Activated CD4-positive, alpha-beta T cell treated with anti-CD3 and anti-CD28 coated beads, Interleukin-2, amount 10 ng/mL, durations not matched to agents 24 days and 14 days (primary cell): Measurements from ENCODE around the gene NPIPB2. TPM values are rescaled to one million over a fixed set of nuclear protein-coding genes. Genes with fewer than 3 reads are reported as not detected.
"Not testable (repeated sequence)": the region's sequence is repeated elsewhere in the genome, so short reads cannot be mapped to it uniquely, and the experiment has no call there.

Source experiments
- DNase-seq: peaks from one replicate; pipeline ENCODE4 v3.0.0; 2022
- H3K27ac Mint-ChIP-seq: one replicate; pipeline ENCODE4 v1.8.0; 2022; ENCODE audit warnings: mild to moderate bottlenecking, mixed read lengths
- H3K27me3 Mint-ChIP-seq: one replicate; pipeline ENCODE4 v1.8.0; 2022; ENCODE audit warnings: mixed read lengths
- H3K36me3 Mint-ChIP-seq: one replicate; pipeline ENCODE4 v1.8.0; 2022; ENCODE audit warnings: low read depth, mild to moderate bottlenecking, mixed read lengths
- H3K4me1 Mint-ChIP-seq: one replicate; pipeline ENCODE4 v1.8.0; 2021; ENCODE audit warnings: mixed read lengths
- H3K4me3 Mint-ChIP-seq: one replicate; pipeline ENCODE4 v1.8.0; 2022; ENCODE audit warnings: mild to moderate bottlenecking, moderate library complexity, mixed read lengths
- H3K9me3 Mint-ChIP-seq: one replicate; pipeline ENCODE4 v1.8.0; 2021; ENCODE audit warnings: mixed read lengths
- intact Hi-C: fragments of 100-400 bp; cut with micrococcal nuclease; formaldehyde crosslinking; loops from one replicate; pipeline ENCODE4 v1.15.1; 2023
- total RNA-seq: library from RNA; stranded (reverse); gene quantifications from 2 replicates; pipeline ENCODE4 v1.2.3, GENCODE V29; 2022

NPIPB2 gene
- total RNA-seq, 1 donor from 2014 or later = 17.3 TPM

- no peak for DNase-seq
- H3K27me3 Mint-ChIP-seq = no peaks in the 10 kb centered on the region
- no peaks in the 10 kb centered on the region for H3K9me3 Mint-ChIP-seq
- H3K27ac Mint-ChIP-seq = no peak overlapping the region
- intact Hi-C loops = loop anchor here (1.0 kb wide), 1 partner anchor 119 kb away; no protein-coding TSS in a partner anchor
- no peak overlapping the region for H3K4me3 Mint-ChIP-seq
- no peaks in the 10 kb centered on the region for H3K36me3 Mint-ChIP-seq
- H3K4me1 Mint-ChIP-seq = no peaks in the 10 kb centered on the region
Observed at GRCh38 chr16:11948819-11949218, 7.0 kb upstream of the NPIPB2 start.

GRCh38 chr16:11946433-11946832, 4.6 kb upstream of the NPIPB2 start:
- Mint-ChIP-seq H3K4me3 (no peak overlapping the region), H3K9me3 (no peaks in the 10 kb centered on the region), H3K27me3 (no peaks in the 10 kb centered on the region), H3K4me1 (no peaks in the 10 kb centered on the region), H3K36me3 (no peaks in the 10 kb centered on the region), H3K27ac (no peak overlapping the region)
- intact Hi-C loops = no loop called here
- no peak for DNase-seq

- H3K27ac Mint-ChIP-seq, H3K4me1 Mint-ChIP-seq, intact Hi-C loops, H3K36me3 Mint-ChIP-seq, H3K4me3 Mint-ChIP-seq, H3K27me3 Mint-ChIP-seq, DNase-seq, H3K9me3 Mint-ChIP-seq: not testable (repeated sequence)
Observed at GRCh38 chr16:11927350-11927749, 14.5 kb downstream of the NPIPB2 start.

DNA sequence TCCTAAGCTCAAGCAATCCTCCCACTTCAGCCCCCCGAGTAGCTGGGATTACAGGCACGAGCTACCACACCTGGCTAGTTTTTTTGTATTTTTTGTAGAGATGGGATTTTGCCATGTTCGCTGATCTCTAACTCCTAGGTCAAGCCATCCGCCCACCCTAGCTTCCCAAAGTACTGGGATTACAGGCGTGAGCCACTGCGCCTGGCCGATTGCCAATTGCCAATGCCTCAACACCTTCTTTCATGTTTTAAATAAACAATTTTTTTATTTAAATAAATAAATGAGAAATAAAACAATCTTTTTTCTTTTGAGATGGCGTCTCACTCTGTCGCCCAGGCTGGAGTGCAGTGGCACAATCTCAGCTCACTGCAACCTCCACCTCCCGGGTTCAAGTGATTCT, 17.8 kb downstream of the NPIPB2 start:
- H3K4me1 Mint-ChIP-seq, DNase-seq, H3K27me3 Mint-ChIP-seq, H3K27ac Mint-ChIP-seq, H3K36me3 Mint-ChIP-seq, intact Hi-C loops, H3K9me3 Mint-ChIP-seq, H3K4me3 Mint-ChIP-seq: not testable (repeated sequence)

DNA sequence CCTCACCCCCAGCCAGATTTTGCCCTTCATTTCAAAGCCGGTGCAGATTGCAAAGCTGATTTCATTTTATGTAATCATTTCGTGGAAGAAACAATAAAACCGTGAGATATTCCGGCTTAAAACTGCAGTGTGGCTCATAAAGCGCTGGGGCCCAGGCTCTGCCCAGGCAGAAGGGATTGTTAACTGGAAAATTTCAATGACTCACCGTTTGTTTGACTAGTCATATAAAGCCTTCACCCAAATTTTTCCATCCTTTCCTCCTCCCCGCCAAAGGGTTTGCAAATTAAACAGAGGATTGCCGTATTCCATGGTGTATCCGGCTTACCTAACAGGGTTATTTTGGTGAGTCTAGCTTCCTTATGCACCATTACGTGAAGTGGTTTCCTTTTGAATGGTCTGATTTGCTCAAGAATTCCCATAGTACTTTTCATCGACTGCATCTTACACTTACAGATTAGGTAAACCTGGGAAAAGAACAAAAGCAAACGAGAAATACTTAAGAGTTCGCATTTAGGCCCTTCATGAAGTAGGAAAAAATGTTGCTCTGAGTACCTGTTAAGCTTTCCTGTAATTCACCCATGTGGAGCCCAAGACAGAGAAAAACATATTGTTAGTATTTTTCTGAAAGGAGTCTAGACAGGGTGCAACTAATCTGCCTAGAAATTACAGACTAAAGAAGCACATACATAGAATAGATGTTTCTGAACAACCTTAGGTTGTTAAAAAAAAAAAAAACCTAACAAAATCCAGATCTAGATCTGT, 25.1 kb downstream of the NPIPB2 start:
- peak overlapping the region; percentile 92 for H3K4me3 Mint-ChIP-seq
- no peaks in the 10 kb centered on the region for H3K9me3 Mint-ChIP-seq
- intact Hi-C loops = loop anchor here (1.0 to 10.0 kb wide), 8 partner anchors 60 to 1172 kb away; partner anchors contain the start of genes CLEC16A, DEXI, LITAF and NUBP1
- H3K27me3 Mint-ChIP-seq = peaks cover 11% of the 10 kb centered on the region
- peaks cover 32% of the 10 kb centered on the region for H3K4me1 Mint-ChIP-seq
- no peak for DNase-seq
- H3K36me3 Mint-ChIP-seq = peaks cover 25% of the 10 kb centered on the region
- peak overlapping the region; percentile 97 for H3K27ac Mint-ChIP-seq

- peak; percentile 100 for DNase-seq
- intact Hi-C loops = loop anchor here (1.0 to 10.0 kb wide), 8 partner anchors 60 to 1171 kb away; partner anchors contain the start of genes CLEC16A, DEXI, LITAF and NUBP1
- Mint-ChIP-seq H3K27me3 (peaks cover 11% of the 10 kb centered on the region), H3K9me3 (no peaks in the 10 kb centered on the region), H3K4me1 (peaks cover 33% of the 10 kb centered on the region), H3K4me3 (peak within 1 kb of the TSS; percentile 95), H3K36me3 (peaks cover 25% of the 10 kb centered on the region), H3K27ac (peak within 1 kb of the TSS; percentile 97)
Observed at GRCh38 chr16:11915644-11916523, 26.0 kb downstream of the NPIPB2 start, which contains the start of gene GSPT1. Gene GSPT1 (minus strand): TSS chr16:11915956. CDS start chr16:11915720, 236 bp downstream.

- intact Hi-C loops = loop anchor here (5.0 to 10.0 kb wide), 4 partner anchors 150 to 1170 kb away; partner anchors contain the start of genes CLEC16A, DEXI, LITAF and NUBP1
- H3K9me3 Mint-ChIP-seq = no peaks in the 10 kb centered on the region
- peak overlapping the region; percentile 95 for H3K4me3 Mint-ChIP-seq
Observed at GRCh38 chr16:11915114-11915643, 26.7 kb downstream of the NPIPB2 start.

DNA sequence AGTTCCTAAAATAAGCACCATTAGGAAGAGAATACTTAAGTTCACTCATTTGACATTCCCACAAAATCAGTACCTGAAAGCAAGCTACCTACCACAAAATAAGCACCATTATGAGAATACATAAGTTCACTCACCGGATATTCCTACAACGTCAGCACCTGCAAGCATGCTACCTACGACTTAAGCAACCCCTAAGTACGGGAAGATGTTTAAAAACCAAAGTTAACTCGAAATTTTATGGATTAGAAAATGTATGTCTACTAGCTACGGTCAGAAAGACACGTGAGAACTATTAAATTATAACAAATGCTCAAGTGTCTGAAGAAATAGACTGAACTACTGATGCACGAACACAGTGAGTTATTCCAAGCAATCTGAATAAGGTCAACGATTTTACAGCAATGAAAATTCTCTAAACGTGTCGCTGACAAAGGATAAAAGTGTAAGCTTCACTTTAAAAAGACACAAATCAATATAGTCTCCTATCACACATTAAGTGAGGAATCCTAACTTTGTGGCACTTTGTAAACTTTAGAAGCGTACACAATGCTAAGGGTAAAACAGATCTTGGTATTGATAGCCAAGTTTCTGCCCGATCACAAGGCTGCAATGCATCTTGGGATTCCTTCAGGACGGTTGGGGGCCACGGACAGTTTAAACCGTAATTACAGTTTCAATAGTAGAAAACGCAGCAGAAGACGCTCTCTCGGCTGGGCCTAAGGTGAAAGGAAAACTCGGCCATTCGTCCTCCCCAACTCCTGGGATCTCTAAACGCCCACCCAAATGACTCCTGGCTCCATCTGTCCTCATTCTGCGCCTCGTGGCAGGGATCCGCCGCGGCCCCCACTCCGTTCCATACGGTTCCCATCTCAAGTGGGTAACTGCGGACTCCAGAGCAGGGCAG, 27.4 kb downstream of the NPIPB2 start:
- Mint-ChIP-seq H3K36me3 (peaks cover 30% of the 10 kb centered on the region), H3K9me3 (no peaks in the 10 kb centered on the region), H3K27ac (peak overlapping the region; percentile 94), H3K4me3 (peak overlapping the region; percentile 95), H3K4me1 (peaks cover 43% of the 10 kb centered on the region), H3K27me3 (peaks cover 4% of the 10 kb centered on the region)
- DNase-seq = peak; percentile 81
- intact Hi-C loops = loop anchor here (5.0 to 10.0 kb wide), 4 partner anchors 150 to 1170 kb away; partner anchors contain the start of genes CLEC16A, DEXI, LITAF and NUBP1

More at GRCh38 chr16:11915114-11915643, 26.7 kb downstream of the NPIPB2 start:
- Mint-ChIP-seq H3K4me1 (peaks cover 40% of the 10 kb centered on the region), H3K36me3 (peaks cover 29% of the 10 kb centered on the region), H3K27ac (peak overlapping the region; percentile 94), H3K27me3 (peaks cover 11% of the 10 kb centered on the region)
- DNase-seq = peak; percentile 84

GRCh38 chr16:11913425-11914079, 28.3 kb downstream of the NPIPB2 start:
- DNase-seq = peak; percentile 81
- Mint-ChIP-seq H3K9me3 (no peaks in the 10 kb centered on the region), H3K4me3 (peak overlapping the region; percentile 95), H3K27ac (peak overlapping the region; percentile 94), H3K36me3 (peaks cover 36% of the 10 kb centered on the region), H3K4me1 (peaks cover 46% of the 10 kb centered on the region), H3K27me3 (peaks cover 2% of the 10 kb centered on the region)
- intact Hi-C loops = loop anchor here (10.0 kb wide), 3 partner anchors 151 to 1169 kb away; partner anchors contain the start of genes LITAF and NUBP1

DNA sequence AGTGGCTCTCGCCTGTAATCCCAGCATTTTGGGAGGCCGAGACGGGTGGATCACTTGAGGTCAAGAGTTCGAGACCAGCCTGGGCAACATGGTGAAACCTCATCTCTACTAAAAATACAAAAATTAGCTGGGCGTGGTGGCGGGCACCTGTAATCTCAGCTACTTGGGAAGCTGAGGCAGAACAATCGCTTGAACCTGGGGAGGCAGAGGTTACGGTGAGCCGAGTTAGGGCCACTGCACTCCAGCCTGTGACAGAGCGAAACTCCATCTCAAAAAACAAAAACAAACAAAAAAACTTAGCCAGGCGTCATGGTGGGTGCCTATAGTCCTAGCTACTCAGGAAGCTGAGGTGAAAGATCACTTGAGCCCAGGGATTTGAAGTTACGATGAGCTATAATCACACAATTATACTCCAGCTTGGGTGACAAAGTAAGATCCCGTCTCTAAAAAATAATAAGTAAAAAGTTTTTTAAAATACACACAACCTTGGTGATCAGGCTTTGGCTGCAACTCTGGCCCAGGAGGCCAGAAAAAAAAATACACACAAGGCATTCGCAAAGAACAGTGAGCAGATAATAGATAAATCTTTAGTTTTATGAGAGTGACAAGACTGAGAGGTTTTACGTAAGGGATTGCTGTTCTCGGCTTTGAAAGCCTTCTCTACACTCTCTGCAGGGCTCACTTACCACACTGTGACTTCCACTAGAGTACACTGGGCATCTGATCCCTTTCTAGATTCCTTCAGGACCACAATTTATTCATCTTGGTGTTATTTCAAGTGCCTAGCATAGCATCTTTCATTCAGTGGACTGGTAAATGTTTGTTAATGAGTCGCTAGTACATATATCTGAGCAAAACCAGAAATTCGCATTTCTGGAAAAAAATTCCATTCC, 31.9 kb downstream of the NPIPB2 start:
- Mint-ChIP-seq H3K4me1 (peaks cover 48% of the 10 kb centered on the region), H3K4me3 (peak overlapping the region; percentile 45), H3K9me3 (no peaks in the 10 kb centered on the region)

GRCh38 chr16:11907160-11907970, 34.5 kb downstream of the NPIPB2 start:
- intact Hi-C loops = no loop called here
- H3K27ac Mint-ChIP-seq = peak overlapping the region; percentile 34
- peaks cover 50% of the 10 kb centered on the region for H3K36me3 Mint-ChIP-seq
- H3K4me3 Mint-ChIP-seq = no peak overlapping the region
- H3K27me3 Mint-ChIP-seq = no peaks in the 10 kb centered on the region
- H3K9me3 Mint-ChIP-seq = no peaks in the 10 kb centered on the region
- peaks cover 35% of the 10 kb centered on the region for H3K4me1 Mint-ChIP-seq
- DNase-seq = no peak

More for the DNA sequence above, 31.9 kb downstream of the NPIPB2 start:
- intact Hi-C loops = loop anchor here (10.0 kb wide), 3 partner anchors 155 to 1165 kb away; partner anchors contain the start of genes LITAF and NUBP1
- DNase-seq = no peak
- H3K27ac Mint-ChIP-seq = peak overlapping the region; percentile 62
- no peaks in the 10 kb centered on the region for H3K27me3 Mint-ChIP-seq
- peaks cover 56% of the 10 kb centered on the region for H3K36me3 Mint-ChIP-seq
